Muscle layer of colon (tissue), 2 donors: Measurements from ENCODE around the gene SNRNP25.

Experiments
- H3K27ac ChIP-seq: one replicate; pipeline ENCODE4 v1.7.0; 2013; ENCODE audit warnings: low read depth, mild to moderate bottlenecking, low read length, moderate library complexity
- H3K27me3 ChIP-seq, 2 donors: one replicate each; pipeline ENCODE4 v1.7.0; 2013; ENCODE audit warnings: low read length in 2 of 2, mild to moderate bottlenecking in 2 of 2; ENCODE audit not compliant: insufficient read depth in 2 of 2, control insufficient read depth in 1 of 2
- H3K36me3 ChIP-seq: one replicate; pipeline ENCODE4 v1.7.0; 2013; ENCODE audit warnings: mild to moderate bottlenecking, low read length; ENCODE audit not compliant: insufficient read depth
- H3K4me1 ChIP-seq: one replicate; pipeline ENCODE4 v1.7.0; 2013; ENCODE audit warnings: mild to moderate bottlenecking, low read length; ENCODE audit not compliant: insufficient read depth
- H3K4me3 ChIP-seq, 2 donors: one replicate each; pipeline ENCODE4 v1.7.0; 2013; ENCODE audit warnings: low read length in 2 of 2, low read depth in 1 of 2, mild to moderate bottlenecking in 1 of 2, moderate library complexity in 1 of 2
- H3K9ac ChIP-seq: one replicate; pipeline ENCODE4 v1.7.0; 2013; ENCODE audit warnings: low read length
- H3K9me3 ChIP-seq: one replicate; pipeline ENCODE4 v1.7.0; 2013; ENCODE audit warnings: mild to moderate bottlenecking, low read length
- donor health status: abdominal sarcoma.
- donor health status: Adenocarcinoma of cecum.

Gene SNRNP25

DNA sequence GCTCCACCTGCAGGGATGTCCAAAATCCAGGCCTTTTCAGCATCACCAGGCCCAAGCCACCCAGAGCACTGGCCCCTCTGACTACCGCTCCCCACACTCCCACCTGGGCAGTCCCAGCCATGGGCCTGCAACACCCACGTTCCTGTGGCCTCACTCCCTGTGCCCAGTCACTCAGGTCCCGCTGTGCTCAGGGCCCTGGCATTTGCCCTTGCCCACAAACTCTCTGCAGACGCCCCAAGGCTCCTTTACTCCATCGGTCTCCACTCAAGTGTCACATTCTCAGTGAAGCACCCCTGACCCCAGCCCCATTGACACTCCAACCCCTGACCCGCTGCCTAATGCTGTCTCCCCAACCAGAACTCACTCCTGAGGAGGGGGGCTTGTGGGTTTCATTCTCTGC is 48.0 kb downstream of the SNRNP25 start:
- Histone ChIP-seq H3K9me3 (no peaks in the 10 kb centered on the region), H3K36me3 (peaks cover 21% of the 10 kb centered on the region), H3K4me3 (no peak overlapping the region), H3K27ac (peak overlapping the region; percentile 1), H3K9ac (no peak overlapping the region), H3K27me3 (no peaks in the 10 kb centered on the region), H3K4me1 (peaks cover 10% of the 10 kb centered on the region)

DNA sequence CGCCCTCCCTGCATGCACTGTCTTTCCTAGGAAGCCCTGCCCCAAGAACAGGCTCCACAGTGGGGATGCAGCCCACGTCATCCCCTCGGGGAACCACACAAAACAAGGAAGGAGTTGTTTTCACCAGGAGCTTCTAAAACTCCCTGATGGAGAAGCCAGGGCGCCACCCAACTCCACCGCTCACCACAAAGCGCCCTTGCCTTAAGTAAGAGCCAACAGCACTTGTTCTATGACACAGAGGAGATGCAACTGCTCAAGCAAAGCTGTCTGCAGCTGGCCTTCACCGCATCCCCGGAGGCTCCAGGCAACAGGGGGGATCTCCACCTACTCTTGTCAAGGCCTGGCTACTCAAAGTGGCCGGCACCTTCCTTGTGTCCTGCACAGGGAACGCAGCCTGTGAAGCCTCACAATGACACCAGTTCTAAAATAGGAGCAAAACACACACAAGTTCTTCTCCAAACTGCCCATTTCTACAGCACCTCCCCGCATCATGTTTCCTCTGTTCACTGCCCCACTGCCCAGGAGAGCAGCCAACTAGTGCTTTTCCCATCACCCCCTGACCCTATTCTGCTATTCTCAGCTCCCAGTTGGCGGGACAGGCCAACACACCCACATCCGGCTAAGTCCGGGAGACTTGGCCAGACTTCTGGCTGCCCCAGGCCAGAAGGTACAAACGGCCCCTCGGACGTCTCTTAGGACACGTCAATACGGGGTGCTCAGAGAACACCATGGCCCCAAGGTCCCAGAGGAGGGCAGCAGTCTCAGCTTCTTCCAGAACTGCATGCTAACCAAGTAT is 48.6 kb downstream of the SNRNP25 start:
- H3K9me3 ChIP-seq, result no peaks in the 10 kb centered on the region
- peaks cover 21% of the 10 kb centered on the region for H3K36me3 ChIP-seq
- H3K27ac ChIP-seq, result no peak overlapping the region
- peaks cover 7% of the 10 kb centered on the region for H3K4me1 ChIP-seq
- no peak overlapping the region for H3K9ac ChIP-seq
- H3K27me3 ChIP-seq, result no peaks in the 10 kb centered on the region
- no peak overlapping the region for H3K4me3 ChIP-seq

GRCh38 chr16:104355-104754 is 50.7 kb downstream of the SNRNP25 start:
- Histone ChIP-seq H3K36me3 (peaks cover 18% of the 10 kb centered on the region), H3K9me3 (no peaks in the 10 kb centered on the region), H3K4me3 (no peak overlapping the region), H3K9ac (no peak overlapping the region), H3K27ac (no peak overlapping the region), H3K27me3 (no peaks in the 10 kb centered on the region), H3K4me1 (peaks cover 4% of the 10 kb centered on the region)

- peaks cover 22% of the 10 kb centered on the region for H3K36me3 ChIP-seq
- H3K9me3 ChIP-seq, result no peaks in the 10 kb centered on the region
- no peak overlapping the region for H3K9ac ChIP-seq
- no peak overlapping the region for H3K27ac ChIP-seq
- no peak overlapping the region for H3K4me3 ChIP-seq
- peaks cover 4% of the 10 kb centered on the region for H3K4me1 ChIP-seq
- no peaks in the 10 kb centered on the region for H3K27me3 ChIP-seq
Measured at GRCh38 chr16:104928-105327, 51.3 kb downstream of the SNRNP25 start.

GRCh38 chr16:105521-105920 is 51.9 kb downstream of the SNRNP25 start:
- Histone ChIP-seq H3K36me3 (peaks cover 22% of the 10 kb centered on the region), H3K9me3 (no peaks in the 10 kb centered on the region), H3K9ac (no peak overlapping the region), H3K27me3 (no peaks in the 10 kb centered on the region), H3K4me1 (peaks cover 4% of the 10 kb centered on the region), H3K27ac (no peak overlapping the region), H3K4me3 (no peak overlapping the region)

- Histone ChIP-seq H3K9me3 (no peaks in the 10 kb centered on the region), H3K4me1 (peaks cover 4% of the 10 kb centered on the region), H3K9ac (no peak overlapping the region), H3K4me3 (no peak overlapping the region), H3K36me3 (peaks cover 26% of the 10 kb centered on the region), H3K27me3 (no peaks in the 10 kb centered on the region), H3K27ac (no peak overlapping the region)
Measured at GRCh38 chr16:106623-107324, 53.1 kb downstream of the SNRNP25 start.
